GM21528 (cell line): ENCODE results near the gene DIP2C.
"Not testable (repeated sequence)": the region's sequence is repeated elsewhere in the genome, so short reads cannot be mapped to it uniquely, and the experiment has no call there.

Experiments used
- ATAC-seq: cut with Tn5 transposase; IDR thresholded peaks from one replicate; pipeline ENCODE4 v1.9.1; 2021; ENCODE audit warnings: mild to moderate bottlenecking, moderate library complexity; ENCODE audit not compliant: unreplicated experiment, low FRiP score

The DIP2C gene

DNA sequence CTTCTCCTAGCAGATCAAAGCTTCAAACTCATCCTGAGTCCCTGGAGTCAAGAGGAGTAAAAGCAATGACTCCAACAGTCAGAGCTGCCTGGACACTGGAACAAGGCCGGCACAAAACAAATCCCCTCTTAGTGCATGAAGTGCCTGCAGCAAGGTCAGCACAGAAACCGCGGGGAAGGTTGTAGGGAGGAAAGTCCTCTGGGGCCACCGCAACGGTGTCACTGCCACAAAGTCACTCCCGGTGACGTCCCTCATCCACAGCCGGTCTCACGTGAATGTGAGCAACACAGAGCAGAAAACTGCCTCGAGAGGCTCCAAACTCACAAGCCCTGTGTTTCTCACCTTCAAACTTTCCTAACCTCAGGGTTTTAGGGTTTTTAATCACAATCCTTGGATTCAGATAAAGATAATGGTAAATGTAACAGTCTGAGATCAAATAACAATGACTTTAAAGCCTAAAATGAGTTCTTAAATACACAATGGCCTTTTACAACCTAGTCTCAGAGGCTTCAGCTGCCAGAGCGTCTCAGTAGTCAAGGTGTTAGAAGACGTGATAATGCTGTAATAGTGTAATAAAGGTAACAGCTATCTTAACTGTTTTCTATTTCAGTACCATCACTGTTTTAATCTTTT is 279.9 kb downstream of the DIP2C start:
- ATAC-seq: no peak

DNA sequence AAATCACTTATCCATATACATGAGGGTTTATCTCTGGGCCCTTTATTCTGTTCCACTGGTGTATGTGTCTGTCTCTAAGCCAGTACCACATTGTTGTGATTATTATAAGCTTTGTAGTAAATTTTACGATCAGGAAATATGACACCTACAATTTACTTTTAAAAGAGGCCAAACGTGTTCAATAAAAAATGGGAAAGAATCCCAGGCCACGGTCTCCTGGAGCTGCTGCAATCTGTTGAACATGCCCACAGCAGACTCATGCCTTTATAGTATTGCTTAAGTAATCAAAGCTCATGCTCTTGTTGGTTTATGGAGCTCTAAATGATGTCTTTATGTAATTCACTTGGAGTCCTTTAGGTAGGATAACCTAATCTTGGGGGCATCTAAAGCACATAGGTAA is 281.2 kb downstream of the DIP2C start:
- ATAC-seq: no peak

DNA sequence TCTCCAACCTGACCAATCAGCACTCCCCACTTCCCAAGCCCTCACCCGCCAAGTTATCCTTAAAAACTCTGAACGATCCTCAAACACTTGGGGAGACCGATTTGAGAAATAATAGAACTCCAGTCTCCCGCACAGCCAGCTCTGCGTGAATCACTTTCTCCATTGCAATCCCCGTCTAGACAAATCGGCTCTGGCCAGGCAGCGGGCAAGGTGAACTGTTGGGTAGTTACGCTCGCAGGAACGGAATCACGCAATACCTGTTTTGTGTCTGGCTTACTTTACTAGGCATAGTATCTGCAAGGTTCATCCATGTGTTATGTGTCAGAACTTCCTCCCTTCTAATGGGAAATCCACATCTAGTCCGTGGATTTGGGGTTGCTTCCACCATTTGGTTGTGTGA is 282.5 kb downstream of the DIP2C start:
- no peak for ATAC-seq

DNA sequence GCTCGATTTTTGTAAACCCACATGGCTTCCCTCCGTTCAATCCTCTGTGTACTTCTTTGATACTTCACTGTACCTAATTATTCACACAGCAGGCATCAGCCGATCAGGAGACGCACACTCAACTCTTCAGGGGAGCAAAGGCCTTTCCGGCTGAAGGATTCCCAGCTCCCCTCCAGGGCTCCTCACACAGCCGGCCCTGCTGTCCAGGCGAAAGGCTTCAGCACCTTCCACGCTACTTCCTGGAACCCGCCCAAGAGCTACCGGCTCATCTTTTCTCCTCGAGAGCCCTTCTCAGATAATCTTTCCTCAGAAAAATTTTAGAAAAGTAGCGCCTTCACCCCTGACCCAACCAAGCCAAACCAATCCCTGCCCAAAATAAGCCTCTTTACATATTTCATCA is 283.8 kb downstream of the DIP2C start:
- ATAC-seq: no peak

DNA sequence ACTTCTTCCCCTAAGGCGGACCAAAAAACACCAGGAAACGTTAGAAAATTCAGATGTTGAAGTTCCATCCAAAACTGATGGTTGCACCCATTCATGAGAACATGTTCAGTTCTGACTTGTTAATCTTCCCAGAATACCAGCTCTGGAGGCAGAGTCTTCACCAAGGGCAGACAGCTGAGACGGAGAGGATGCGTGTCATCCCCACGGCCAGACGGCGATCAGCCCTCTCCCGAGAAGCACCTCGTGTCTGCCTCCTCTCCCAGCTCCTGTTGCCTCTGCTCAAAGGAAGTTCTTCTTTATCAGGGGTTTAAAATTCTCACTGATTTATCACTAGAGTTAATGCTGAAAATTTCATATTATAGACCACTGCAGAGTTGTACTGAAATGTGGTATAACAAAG is 284.5 kb downstream of the DIP2C start:
- no peak for ATAC-seq

DNA sequence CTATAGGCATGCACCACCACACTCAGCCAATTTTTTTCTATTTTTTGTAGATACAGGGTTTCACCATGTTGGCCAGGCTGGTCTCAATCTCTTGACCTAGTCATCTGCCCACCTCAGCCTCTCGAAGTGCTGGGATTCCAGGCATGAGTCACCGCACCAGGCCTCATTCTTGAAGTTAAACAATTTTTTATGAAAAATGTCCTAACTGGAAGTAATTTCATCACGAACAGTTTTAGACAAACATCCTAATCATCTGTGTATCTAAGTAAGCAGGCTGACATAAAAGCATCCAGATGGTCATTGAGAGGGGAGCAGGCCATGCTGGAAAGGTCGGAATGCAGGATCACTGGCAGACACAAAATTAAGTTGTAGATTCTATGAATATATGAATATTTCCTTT is 285.1 kb downstream of the DIP2C start:
- ATAC-seq: no peak

DNA sequence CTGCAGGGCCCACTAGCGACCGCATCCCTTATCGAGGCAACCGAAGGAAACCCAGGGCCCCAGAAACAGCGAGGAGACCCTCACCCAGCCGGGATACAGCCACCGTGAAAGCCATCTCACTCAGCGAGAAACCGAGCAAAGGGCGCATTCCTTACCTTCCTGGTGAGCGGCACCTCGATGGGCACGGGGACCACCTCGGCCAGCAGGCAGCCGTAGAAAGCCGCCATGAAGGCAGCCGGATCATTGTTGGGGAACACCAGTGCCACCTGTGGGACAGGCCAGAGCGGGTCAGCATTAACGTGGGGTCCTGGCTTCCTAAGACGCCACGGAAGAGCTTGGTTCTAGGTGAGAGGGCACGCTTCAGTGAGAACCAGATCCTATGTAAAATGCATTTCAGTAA is 290.5 kb downstream of the DIP2C start:
- ATAC-seq: no peak

DNA sequence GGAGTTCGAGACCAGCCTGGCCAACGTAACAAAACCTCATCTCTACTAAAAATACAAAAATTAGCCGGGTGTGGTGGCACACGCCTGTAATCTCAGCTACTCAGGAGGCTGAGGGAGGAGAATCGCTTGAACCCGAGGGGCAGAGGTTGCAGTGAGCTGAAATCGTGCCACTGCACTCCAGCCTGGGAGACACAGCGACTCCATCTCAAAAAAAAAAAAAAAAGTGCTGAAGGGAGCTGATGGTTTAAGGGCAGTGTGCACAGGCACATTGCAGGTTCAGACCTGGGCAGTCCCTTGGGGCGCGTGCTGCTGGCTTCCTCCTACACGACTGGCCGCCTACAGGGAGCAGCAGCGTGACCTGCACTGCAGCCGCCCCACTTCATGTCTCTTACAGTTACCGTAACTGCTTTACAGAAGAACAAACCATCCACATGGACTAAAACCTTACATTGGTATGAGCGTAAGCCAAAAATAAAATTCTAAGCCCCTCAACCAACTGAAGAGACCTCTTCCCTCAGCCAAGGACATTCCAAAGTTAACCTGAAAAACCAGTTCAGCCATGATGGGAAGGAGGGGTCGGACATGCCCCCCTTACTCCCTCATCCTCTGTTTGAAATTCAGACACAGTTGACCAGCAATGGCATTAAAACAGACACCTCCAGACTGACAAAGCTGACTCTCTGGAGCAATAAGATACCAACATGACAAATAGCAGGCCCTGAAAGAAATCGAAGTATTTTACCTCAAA is 292.0 kb downstream of the DIP2C start:
- ATAC-seq: no peak

DNA sequence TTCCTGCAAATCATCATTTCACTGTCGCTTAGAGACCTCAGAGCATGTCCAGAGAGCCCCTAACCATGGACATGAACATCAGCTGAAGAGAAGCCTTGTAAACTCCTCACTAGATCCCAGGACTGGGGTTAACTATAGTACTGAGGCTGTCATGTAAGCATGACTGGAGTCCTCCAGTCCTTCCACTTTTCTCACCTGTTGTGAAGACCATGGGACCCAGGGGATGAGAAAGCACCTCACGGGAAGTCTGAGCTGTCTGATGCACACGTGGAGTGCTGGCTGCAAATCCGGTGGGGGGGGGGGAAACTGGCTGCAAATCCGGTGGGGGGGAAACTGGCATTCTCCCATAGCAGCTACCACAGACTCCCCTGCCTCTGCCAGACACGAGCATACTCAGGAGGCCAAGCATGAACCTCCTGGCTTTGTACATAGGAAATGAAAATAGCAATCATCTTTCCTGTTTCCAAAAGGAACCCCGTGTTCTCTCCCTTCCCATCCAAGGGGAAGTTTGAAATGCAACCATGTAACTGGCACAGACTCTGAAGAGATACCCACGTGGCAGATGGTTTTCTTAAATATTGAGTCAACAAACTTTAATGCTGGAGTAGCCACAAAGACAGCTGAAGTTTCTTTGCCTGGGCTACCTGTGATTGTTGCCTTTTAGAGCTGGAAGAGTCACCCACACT is 292.8 kb downstream of the DIP2C start:
- ATAC-seq: no peak

DNA sequence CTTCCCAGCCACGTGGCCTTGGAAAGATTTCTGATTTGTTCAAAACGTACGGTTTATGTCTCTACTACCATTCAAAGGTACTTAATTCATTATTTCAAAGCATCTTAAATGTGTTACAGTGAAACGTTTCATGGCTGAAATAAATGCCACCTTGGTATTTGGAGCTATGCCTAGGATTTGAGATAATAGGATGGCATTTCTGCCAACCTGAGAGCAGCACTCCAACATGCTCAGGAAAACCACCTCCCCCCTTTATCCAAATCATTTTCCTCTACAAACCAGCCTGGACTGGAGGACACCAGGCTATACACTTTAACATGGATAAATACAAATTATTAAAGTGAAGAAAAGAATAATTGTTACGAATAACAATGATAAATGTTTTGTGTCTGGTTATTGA is 293.4 kb downstream of the DIP2C start:
- no peak for ATAC-seq

DNA sequence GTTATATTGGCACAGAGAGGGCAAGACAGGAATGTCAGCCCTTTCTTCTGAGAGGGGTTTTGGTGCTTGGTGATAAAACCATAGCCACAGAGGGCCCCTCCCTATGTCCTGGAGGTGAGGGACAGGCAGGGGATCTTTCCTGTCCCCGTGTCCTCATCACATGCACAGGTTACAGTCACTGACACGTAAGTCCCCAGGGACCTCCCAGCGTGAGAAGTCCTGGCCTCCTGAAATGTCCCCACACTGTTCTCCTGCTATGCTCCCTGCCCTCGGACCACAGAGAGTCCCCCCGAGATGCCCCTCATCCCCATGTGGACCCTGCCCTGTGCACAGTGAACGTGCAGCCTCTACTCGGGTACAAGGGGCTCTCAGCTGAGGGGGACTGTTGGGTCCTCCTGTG is 293.8 kb downstream of the DIP2C start:
- no peak for ATAC-seq

DNA sequence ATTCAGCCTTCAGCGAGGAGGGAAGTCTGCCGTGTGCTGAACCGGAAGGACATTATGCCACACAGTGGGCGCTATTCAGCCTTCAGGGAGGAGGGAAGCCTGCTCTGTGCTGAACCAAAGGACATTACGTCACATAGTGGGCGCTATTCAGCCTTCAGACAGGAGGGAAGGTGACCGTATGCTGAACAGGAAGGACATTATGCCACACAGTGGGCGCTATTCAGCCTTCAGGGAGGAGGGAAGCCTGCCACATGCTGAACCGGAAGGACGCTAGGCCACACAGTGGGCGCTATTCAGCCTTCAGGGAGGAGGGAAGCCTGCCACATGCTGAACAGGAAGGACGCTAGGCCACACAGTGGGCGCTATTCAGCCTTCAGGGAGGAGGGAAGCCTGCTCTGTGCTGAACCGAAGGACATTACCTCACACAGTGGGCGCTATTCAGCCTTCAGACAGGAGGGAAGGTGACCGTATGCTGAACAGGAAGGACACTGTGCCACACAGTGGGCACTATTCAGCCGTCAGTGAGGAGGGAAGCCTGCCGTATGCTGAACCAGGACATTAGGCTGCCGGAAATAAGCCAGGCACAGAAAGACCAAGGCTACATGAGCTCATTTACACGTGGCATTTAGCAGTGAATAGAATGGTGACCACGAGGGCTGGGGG is 294.9 kb downstream of the DIP2C start:
- not testable (repeated sequence) for ATAC-seq

DNA sequence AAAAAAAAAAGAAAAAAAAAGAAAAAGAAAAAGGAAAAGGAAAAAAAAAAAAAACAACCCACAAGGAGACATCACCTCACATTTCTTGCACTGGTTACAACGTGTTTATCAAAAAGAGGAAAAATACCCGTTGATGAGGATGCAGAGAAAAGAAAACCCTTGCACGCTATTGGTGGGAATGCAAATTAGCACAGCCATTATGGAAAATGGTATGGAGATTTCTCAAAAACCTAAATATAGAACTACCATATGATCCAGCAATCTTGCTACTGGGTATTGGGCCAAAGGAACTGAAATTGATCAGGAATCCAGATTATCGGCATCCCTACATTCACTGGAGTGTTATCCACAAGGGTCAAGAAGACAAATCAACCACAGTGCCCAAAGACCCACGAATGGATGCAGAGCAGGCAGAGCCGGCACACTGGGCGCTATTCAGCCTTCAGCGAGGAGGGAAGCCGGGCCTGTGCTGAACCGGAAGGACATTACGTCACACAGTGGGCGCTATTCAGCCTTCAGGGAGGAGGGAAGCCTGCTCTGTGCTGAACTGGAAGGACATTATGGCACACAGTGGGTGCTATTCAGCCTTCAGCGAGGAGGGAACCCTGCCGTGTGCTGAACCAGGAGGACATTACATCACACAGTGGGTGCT is 295.6 kb downstream of the DIP2C start:
- ATAC-seq: no peak

DNA sequence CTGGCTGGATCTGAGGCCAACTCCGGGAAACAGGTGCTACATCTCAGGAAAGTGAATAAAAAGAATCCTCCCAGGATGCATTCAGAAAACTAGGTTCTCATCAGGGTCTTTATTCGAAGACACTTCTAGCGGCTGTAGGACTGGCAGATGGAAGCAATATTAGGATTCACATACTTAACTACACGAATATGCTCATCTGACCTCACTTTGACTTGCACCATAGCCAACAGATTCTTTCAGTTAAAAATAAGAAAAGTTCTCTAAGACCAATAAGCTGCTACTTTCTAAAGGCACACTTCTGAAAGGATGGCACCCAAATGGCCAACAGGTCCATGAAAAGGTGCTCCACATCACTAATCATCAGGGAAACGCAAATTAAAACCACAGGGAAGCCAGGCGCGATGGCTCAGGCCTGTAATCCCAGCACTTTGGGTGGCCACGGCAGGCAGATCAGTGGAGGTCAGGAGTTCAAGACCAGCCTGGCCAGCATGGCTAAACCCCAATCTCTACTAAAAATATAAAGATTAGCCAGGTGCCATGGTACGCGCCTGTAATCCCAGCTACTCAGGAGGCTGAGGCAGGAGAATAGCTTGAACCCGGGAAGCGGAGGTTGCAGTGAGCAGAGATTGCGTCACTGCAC is 296.2 kb downstream of the DIP2C start:
- ATAC-seq: no peak

DNA sequence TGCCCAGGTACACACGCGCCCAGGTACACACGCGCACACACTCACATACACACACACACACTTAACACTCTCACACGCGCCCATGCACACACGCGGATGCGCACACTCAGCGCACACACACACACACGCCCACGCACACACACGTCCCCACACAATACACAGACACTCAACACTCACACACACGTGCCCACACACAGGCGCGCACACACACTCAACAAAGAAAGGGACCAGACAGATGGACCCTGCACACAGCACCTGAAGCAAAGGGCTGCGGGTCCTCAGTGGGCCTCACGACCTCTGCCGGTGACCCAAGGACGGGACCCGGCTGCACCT is 296.8 kb downstream of the DIP2C start:
- ATAC-seq: no peak

DNA sequence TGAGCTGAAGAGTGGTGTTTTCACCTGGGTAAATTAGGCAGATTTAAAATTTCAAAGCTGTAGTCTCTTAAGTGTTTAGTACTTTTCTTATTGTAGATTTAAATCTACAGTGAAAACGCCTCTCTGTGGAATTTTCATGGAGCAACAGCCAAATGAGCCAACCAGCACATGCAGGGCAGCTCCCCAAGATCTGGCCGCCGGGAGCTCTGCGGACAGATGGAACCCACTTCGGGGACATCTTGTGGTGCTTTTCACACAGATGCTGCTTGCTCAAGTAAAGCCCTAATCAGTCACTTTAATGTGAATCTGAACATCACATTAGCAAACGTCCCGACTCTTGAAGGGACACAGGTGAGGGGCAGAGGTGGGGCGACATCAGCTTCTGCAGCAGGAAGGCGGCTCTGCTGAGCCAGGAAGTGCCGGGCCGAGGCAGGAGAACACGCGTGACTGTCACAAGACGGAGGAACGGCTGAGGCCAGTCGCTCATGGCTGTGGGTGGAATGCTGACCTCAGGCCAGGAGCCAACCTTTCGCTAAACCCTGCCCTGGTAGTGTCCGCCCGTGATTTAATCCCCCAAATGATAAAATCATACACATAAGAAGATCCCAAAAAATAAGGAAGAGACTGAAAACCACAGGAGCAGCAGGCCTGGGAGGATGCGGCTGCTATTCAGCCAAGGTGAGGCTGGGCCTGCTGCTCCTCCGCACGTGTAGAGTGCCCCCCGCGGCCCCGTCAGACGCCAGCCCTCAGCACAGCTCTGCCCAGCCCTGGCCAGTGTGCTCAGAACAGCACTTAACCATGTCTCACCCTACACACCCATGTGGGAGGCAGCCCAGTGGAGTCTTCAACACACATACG is 297.4 kb downstream of the DIP2C start:
- no peak for ATAC-seq

DNA sequence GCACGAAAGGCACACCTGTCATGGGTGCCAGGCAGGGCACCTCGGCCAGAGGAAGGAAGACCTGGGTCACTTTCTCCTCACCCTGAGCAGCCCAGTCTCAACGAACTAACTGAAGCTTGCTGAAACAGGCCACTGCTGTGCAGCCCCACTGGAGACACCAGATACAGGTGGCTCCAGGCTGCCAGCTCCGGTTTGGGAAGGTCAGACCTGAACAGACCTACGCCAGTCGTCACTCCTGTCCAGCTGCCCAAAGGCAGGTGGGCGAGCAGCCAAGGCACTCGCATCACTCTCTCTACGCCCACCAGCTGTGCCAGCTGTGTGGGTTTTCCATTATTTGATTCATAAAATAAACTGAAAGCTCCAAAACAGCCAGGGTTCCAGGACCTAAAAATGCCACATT is 298.2 kb downstream of the DIP2C start:
- ATAC-seq: no peak

DNA sequence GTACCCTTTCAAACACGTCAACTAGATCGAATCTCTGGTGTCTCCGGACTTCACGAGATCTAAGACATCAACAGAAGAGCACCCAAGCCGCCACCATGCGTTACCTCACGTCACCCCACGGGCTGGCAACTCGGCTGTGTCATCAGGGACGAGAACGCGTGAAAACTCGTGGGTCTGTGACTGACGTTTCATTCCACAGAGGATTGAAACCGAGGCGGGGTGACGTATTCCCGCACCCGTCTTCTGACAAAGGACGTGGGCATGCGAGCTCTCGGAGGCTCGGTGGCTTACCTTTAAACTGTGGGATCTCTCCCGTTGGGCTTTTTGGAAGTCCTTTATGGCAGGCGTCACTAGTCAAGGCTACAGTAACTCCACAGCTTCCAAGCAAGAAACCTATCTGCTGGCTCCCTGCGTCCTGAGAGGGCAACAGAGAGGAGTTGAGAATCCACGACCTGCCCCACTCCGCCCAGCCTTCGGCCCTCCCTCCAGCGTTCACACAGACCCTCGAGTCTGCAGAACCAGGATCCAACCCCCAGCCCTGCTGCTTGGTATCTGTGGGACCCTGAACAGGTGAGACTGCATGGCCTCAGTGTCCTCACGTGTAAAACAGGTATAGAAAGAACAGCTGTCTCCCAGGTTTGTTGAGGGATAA is 298.9 kb downstream of the DIP2C start:
- ATAC-seq: no peak

DNA sequence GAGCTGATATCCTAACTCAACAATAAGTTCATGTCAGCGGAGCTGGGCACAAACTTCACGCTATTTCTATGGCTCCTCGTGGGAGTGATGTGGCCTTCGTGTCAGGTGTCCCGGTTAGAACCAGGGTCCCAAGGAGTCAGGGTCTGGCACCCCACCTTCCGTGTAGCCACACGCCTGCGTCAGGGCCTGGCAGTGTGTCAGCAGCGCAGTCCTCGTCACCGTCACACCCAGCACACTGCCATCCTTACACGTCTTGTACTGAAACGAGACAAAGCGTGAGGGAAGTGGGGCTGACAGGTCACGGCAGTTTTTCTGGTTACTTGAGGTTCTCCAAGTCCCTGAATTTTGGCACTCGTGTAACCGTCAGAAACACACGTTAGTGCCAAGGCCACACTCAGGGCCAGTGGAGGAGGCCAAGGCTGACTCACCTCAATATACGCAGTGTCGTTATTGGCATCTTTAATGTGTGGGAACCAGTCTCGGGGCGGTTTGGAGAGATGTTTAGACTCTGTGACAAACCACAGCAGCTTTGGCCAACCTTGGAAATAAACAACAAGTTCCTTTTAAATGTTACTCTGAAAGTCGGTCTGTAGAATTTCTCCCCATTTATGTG is 299.5 kb downstream of the DIP2C start:
- no peak for ATAC-seq
